PC-3 (cell line): ENCODE measurements around the gene MINK1.
A peak's percentile ranks its signal among the peaks of the same experiment; 100 is the strongest.

Experiments
- EZH2 ChIP-seq: fragments of 300-600 bp; sonication (generic); IDR thresholded peaks from one replicate; pipeline ENCODE4 v1.6.1; 2017; ENCODE audit warnings: antibody characterized with exemption, mild to moderate bottlenecking, low read length; ENCODE audit not compliant: unreplicated experiment
- TF ChIP-seq, protein P1 (sequence below): fragments of 300-600 bp; sonication (generic); conservative IDR thresholded peaks from 2 replicates; pipeline ENCODE4 v1.5.1; 2017; ENCODE audit warnings: antibody characterized with exemption, low read depth, mild to moderate bottlenecking, low read length

DNA sequence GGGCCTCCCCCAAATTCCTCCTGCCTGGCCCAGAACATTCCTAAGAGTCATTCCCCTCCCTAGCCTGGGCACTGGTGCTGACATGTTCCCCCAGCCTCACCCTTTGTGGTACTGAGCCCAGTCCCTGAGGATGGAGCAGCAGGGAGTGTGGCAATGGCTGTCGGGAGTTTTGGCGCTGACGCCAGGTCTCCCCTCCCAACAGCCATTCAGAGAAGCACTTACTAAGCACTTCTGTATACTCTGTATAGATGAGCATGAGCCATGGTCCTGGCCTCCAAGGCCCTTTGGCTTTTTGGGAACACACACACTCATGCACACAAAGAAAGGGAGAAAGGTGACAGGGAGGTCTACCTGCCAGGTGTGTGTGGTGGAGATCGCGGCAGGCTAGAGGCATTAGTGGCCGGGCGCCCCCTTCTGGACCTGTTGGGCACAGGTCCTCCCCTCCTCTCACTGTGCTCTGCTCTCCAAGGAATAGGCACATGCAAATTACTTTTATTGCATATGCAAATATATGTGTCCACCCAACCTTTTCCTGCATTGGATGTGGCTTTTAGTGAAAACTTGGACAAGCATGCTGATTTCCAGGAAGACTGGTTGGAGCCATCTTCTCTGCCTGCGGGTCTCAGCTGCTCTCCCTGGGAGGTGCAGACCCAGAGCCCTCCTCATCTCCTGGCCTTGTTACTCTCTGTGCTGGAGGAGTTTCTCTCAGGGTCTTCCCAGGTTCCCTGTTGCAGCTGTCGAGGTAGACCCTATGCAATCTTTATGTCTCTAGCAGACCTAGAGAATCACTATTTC, 48.8 kb downstream of the MINK1 start:
- TF ChIP-seq, protein P1, sequence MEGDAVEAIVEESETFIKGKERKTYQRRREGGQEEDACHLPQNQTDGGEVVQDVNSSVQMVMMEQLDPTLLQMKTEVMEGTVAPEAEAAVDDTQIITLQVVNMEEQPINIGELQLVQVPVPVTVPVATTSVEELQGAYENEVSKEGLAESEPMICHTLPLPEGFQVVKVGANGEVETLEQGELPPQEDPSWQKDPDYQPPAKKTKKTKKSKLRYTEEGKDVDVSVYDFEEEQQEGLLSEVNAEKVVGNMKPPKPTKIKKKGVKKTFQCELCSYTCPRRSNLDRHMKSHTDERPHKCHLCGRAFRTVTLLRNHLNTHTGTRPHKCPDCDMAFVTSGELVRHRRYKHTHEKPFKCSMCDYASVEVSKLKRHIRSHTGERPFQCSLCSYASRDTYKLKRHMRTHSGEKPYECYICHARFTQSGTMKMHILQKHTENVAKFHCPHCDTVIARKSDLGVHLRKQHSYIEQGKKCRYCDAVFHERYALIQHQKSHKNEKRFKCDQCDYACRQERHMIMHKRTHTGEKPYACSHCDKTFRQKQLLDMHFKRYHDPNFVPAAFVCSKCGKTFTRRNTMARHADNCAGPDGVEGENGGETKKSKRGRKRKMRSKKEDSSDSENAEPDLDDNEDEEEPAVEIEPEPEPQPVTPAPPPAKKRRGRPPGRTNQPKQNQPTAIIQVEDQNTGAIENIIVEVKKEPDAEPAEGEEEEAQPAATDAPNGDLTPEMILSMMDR, result peak; percentile 88
- TF ChIP-seq EZH2, result no peak
